Naive B cell (primary cell): ENCODE measurements around the gene ATP6V0D1. TPM values are rescaled to one million over a fixed set of nuclear protein-coding genes. Genes with fewer than 3 reads are reported as not detected.

ENCODE experiments used
- ATAC-seq, 2 donors: fragments of 150-1000 bp; cut with Tn5 transposase; 2 replicates each; pipeline ENCODE4 v1.10.0; 2021; ENCODE audit warnings: low read depth in 2 of 2, mild to moderate bottlenecking in 2 of 2, moderate library complexity in 2 of 2
- DNase-seq: peaks from one replicate; pipeline ENCODE4 v3.0.0; 2022
- H3K27ac Mint-ChIP-seq, 6 donors: one replicate each; pipeline ENCODE4 v1.8.0; 2020 to 2022; ENCODE audit warnings: mild to moderate bottlenecking in 6 of 6, mixed read lengths in 6 of 6, moderate library complexity in 5 of 6, inconsistent platforms in 2 of 6
- H3K27me3 Mint-ChIP-seq, 3 donors: one replicate each; pipeline ENCODE4 v1.8.0; 2021 to 2022; ENCODE audit warnings: mixed read lengths in 3 of 3, mild to moderate bottlenecking in 1 of 3
- H3K36me3 Mint-ChIP-seq, 2 donors: one replicate each; pipeline ENCODE4 v1.8.0; 2020 to 2022; ENCODE audit warnings: mixed read lengths in 2 of 2, inconsistent platforms in 1 of 2, mild to moderate bottlenecking in 1 of 2
- H3K4me1 Mint-ChIP-seq, 3 donors: one replicate each; pipeline ENCODE4 v1.8.0; 2020 to 2022; ENCODE audit warnings: mixed read lengths in 3 of 3, inconsistent platforms in 1 of 3, mild to moderate bottlenecking in 1 of 3, moderate library complexity in 1 of 3
- H3K4me3 Mint-ChIP-seq, 8 donors: one replicate each; pipeline ENCODE4 v1.8.0; 2020 to 2022; ENCODE audit warnings: mild to moderate bottlenecking in 8 of 8, mixed read lengths in 8 of 8, moderate library complexity in 8 of 8, inconsistent platforms in 2 of 8
- H3K9me3 Mint-ChIP-seq, 7 donors: one replicate each; pipeline ENCODE4 v1.8.0; 2020 to 2022; ENCODE audit warnings: mixed read lengths in 7 of 7, mild to moderate bottlenecking in 5 of 7, inconsistent platforms in 2 of 7, moderate library complexity in 1 of 7
- polyA plus RNA-seq, 6 donors: library from polyadenylated mRNA; unstranded; fragments of 300-500 nt; fragmentation: Illumina TruSeq; gene quantifications; one replicate each; pipeline ENCODE4 v1.2.3, GENCODE V29; 2021; ENCODE audit warnings: low read depth in 6 of 6

Gene ATP6V0D1
- polyA plus RNA-seq, 6 donors from 2014 or later: 136 to 255 (median 157) TPM

DNA sequence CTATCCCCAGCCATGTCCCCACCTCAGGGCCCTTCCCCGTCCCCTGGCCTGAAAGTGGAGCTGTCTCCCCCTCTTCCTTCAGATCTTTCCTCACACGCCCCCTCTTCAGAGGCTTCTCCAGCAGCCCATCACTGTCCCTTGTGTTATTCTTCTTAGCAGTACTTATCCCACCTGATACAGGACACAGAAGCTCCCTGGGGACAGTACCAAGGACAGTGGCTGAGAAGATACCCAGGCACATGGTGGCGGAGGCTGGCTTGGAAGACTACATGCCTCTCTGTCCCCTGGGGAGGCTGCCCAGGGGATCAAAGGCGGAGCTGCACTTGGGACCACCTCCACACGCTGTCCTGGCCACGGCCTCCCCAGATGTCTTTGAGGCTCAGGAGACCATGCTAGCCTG lies 26.1 kb downstream of the ATP6V0D1 start:
- Mint-ChIP-seq H3K27ac (peak overlapping the region in 4 of 6 donors; percentile 25 to 75 (median 46)), H3K27me3 (no peaks in the 10 kb centered on the region), H3K4me3 (no peak overlapping the region), H3K4me1 (peaks cover 34 to 54% (median 37%) of the 10 kb centered on the region in 3 donors), H3K9me3 (peaks cover 0 to 2% (median 0%) of the 10 kb centered on the region in 7 donors), H3K36me3 (peaks cover 0 to 15% of the 10 kb centered on the region in 2 donors)
- DNase-seq (no peak), ATAC-seq (no peak)

DNA sequence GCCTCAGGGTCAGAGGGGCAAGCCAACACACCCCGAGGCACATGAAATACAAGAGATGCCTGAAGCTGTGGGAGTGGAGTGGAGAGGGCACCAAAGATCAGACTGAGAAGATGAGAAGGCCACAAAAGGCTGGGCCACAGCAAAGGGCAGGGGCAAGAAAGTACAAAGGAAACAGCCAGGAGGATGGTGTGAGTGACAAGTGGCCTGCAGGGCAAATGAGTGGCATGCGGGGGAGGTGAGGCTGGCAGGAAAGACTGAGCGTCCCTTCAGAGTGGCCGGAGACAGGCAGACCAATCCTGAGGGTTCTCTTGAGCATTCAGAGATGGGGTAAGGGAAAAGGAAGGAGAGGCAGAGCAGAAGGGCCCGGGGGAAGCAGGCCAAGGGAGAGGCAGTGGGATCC lies 26.9 kb downstream of the ATP6V0D1 start:
- H3K27me3 Mint-ChIP-seq: no peaks in the 10 kb centered on the region
- peaks cover 0 to 2% (median 0%) of the 10 kb centered on the region in 7 donors for H3K9me3 Mint-ChIP-seq
- peaks cover 4 to 22% of the 10 kb centered on the region in 2 donors for H3K36me3 Mint-ChIP-seq
- H3K4me1 Mint-ChIP-seq: peaks cover 41 to 57% (median 42%) of the 10 kb centered on the region in 3 donors
- DNase-seq (no peak), ATAC-seq (no peak)
- H3K4me3 Mint-ChIP-seq: no peak overlapping the region
- peak overlapping the region in 4 of 6 donors; percentile 49 to 76 (median 58) for H3K27ac Mint-ChIP-seq

DNA sequence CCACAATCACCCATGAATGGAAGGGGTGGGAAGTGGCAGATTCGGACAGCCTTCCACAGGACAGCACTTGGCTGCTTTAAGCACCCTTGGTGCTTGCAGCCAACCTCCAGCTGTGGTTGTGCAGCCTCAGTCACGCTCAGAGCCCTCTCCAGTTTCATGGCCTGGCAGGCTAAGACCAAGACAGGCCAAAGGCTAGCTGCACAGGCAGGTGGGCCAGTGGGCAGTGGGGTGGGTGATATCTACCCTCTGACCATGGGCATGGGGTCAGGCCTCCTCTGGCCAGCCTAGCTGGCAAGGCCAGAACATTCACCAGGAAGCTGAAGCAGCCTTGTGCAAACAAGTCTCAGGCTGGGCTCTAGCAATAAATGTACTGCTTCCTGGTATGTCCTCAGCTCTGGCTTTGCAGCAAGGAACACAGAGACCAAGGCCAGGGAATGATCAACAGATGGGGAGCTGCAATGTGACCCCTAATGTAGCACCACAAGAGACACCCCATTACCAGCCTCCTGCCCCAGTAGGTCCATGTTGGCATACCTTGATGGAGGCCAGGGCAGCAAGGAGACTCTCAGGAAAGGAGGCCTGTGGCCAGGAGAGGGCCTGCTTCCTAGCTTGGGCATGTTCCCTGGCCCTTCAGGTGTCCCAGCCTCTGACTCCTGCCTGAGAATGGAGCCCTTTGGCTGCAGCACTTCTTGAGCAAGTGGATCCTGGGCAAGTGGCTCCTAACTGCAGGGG lies 29.1 kb downstream of the ATP6V0D1 start:
- Mint-ChIP-seq H3K27ac (no peak overlapping the region), H3K4me3 (no peak overlapping the region), H3K36me3 (peaks cover 4 to 22% of the 10 kb centered on the region in 2 donors), H3K4me1 (peaks cover 34 to 49% (median 35%) of the 10 kb centered on the region in 3 donors), H3K9me3 (peaks cover 0 to 2% (median 0%) of the 10 kb centered on the region in 7 donors), H3K27me3 (no peaks in the 10 kb centered on the region)
- ATAC-seq: no peak
- no peak for DNase-seq

DNA sequence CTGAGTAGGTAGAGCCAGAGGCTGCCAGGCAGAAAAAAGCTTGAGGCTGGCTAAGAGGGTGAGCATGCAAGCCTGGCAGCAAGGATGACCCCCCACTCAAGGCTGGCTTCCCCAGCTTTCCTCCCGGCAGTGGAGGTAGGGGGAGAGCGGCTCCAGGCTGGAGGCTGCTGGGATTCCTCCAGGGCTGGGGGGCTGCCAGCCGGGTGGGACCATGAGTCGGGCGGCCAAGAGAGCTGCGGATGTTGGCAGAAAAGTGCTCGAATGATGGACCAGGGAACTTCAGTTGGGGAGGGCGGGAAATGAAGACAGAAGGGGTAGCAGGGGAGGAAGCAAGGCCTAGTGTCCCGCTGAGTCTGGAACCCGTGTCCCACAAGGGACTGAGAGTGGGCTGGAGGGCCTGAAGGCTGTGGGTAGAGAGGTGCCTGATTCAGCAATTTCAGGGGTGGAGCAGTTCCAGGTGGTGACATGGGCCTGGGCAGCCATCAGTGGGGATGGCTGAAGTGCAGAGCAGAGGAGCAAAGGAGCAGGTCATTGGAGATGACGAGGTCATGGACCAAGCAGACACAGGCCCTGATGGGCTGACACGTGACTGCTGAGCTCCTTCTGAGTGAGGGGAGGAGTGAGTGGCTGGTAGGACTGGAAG lies 29.8 kb downstream of the ATP6V0D1 start:
- H3K9me3 Mint-ChIP-seq: peaks cover 0 to 2% (median 0%) of the 10 kb centered on the region in 7 donors
- ATAC-seq (no peak), DNase-seq (no peak)
- H3K4me1 Mint-ChIP-seq: peaks cover 33 to 49% (median 34%) of the 10 kb centered on the region in 3 donors
- peak overlapping the region in 4 of 6 donors; percentile 5 to 88 (median 65) for H3K27ac Mint-ChIP-seq
- H3K36me3 Mint-ChIP-seq: peaks cover 4 to 22% of the 10 kb centered on the region in 2 donors
- H3K27me3 Mint-ChIP-seq: no peaks in the 10 kb centered on the region
- H3K4me3 Mint-ChIP-seq: no peak overlapping the region

DNA sequence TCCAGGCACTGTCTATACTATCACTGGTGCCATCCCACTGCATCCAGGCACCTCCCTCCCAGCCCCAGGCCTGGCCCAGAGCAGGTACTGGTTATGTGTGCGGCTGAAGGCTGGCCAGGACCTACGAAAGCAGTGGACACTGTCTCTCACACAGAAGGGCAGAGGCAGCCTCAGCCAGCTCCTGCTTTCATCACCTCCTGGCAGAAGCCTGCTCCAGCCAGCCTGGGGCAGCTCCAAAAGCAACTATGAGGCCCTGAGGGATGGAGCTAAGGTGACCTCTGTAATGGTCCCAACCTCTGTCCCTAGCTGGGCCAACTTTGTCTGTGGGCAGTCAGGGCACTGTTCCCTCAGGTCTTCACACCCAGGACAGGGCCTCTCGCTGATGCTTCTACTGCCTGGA lies 31.2 kb downstream of the ATP6V0D1 start:
- Mint-ChIP-seq H3K27me3 (no peaks in the 10 kb centered on the region), H3K27ac (peak overlapping the region in 4 of 6 donors; percentile 11 to 70 (median 61)), H3K4me3 (no peak overlapping the region), H3K36me3 (peaks cover 4 to 28% of the 10 kb centered on the region in 2 donors), H3K4me1 (peaks cover 29 to 46% (median 35%) of the 10 kb centered on the region in 3 donors), H3K9me3 (peaks cover 0 to 2% (median 0%) of the 10 kb centered on the region in 7 donors)
- ATAC-seq: no peak
- DNase-seq: no peak

DNA sequence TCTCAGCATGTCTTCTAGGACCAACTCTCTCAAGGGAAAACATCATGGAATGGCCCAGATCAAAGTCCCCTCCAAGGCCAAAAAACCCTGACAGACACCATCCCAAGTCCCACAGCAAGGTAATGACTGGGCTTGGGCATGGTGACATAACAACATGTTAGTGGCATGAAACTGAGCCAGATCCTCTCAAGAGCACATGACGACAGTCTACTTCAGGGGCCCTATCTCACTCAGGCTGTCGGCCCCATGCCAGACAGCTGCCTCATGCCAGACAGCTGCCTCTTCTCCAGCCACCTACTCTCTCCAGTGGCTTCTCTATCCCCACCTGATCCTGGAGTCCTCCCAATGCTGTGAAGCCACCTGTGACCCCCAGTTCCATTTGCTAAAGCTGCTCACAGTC lies 31.6 kb downstream of the ATP6V0D1 start:
- DNase-seq: no peak
- no peak for ATAC-seq
- H3K9me3 Mint-ChIP-seq: peaks cover 0 to 2% (median 0%) of the 10 kb centered on the region in 7 donors
- H3K4me3 Mint-ChIP-seq: no peak overlapping the region
- H3K27ac Mint-ChIP-seq: peak overlapping the region in 3 of 6 donors; percentile 55 to 70 (median 67)
- peaks cover 25 to 48% (median 36%) of the 10 kb centered on the region in 3 donors for H3K4me1 Mint-ChIP-seq
- no peaks in the 10 kb centered on the region for H3K27me3 Mint-ChIP-seq
- H3K36me3 Mint-ChIP-seq: peaks cover 4 to 32% of the 10 kb centered on the region in 2 donors

DNA sequence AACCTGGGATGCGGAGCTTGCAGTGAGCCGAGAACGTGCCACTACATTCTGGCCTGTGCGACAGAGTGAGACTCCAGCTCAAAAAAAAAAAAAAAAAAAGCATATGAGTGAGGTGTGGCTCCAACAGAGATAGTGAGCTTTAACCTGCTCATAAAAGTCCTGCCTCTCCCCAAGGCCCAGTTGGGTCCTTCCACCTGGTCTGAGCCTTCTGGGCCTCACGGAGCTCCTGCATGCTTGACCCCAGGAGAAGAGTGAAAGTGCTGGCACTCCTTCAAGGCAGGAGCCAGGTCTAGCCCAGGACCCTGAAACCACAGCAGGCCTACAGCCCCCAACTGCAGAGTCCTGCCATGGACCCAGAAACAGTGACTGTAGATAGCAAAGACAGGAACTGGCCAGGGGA lies 32.4 kb downstream of the ATP6V0D1 start:
- no peak overlapping the region for H3K4me3 Mint-ChIP-seq
- no peak for ATAC-seq
- peaks cover 0 to 2% (median 0%) of the 10 kb centered on the region in 7 donors for H3K9me3 Mint-ChIP-seq
- H3K4me1 Mint-ChIP-seq: peaks cover 21 to 42% (median 33%) of the 10 kb centered on the region in 3 donors
- H3K27me3 Mint-ChIP-seq: no peaks in the 10 kb centered on the region
- DNase-seq: no peak
- H3K36me3 Mint-ChIP-seq: peaks cover 4 to 35% of the 10 kb centered on the region in 2 donors
- H3K27ac Mint-ChIP-seq: no peak overlapping the region

DNA sequence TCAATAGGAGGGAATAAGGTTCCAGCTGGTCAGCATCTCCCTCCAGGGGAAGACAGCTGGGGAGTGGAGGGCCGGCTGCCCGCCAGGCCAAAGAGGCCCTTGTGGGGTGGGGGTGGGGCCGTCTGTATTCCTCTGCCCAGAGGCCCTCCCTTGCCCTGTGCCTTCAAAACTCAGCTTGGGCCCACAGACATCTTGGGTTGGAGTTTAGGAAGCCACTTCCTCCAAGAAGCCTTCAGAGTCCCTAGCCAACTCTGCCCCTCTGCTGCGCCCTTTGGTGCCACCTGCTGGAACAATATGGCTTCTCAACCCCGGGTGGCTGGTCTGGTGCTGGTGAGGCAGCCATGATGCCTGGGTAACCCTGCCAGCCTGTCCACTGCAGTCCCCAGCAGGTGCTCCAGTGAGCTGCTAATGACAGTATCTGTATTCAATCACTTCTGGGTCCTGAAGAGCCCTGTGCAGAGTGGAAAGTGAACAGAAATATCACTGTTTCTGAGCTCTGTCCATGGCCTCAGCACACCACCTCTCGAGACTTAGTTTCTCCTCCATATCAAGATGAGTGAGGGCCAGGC lies 33.4 kb downstream of the ATP6V0D1 start:
- ATAC-seq (peak; percentile 55 to 71), DNase-seq (peak; percentile 30)
- Mint-ChIP-seq H3K36me3 (peaks cover 4 to 40% of the 10 kb centered on the region in 2 donors), H3K4me1 (peaks cover 21 to 39% (median 33%) of the 10 kb centered on the region in 3 donors), H3K27ac (peak overlapping the region in 3 of 6 donors; percentile 47 to 78 (median 67)), H3K4me3 (no peak overlapping the region), H3K27me3 (no peaks in the 10 kb centered on the region), H3K9me3 (peaks cover 0 to 2% (median 0%) of the 10 kb centered on the region in 7 donors)

DNA sequence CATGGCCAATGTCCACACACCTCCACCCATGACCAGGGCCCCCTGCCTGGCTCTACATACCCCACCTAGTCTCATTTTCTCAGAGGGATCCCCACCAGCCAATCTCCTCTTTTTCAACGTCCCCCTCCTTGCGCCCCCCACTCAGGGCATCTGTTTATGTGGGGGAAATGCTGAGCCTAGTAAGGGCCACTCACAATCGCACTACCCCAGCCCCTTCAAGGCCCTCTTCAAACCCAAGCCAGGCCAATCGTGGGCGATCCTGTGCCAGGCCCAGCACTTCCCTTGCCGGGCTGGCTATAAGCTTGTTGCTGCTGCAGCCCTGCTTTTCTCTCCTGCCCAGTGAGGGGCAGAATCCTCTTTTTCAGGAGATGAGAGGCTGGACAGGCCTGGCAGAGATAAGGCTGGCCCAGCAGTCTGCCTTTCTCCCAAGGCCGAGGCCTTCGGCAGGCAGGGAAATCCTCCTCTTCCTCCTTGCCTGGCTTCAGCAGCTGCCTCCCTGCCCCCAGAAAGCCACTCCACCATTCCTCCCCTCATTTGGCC lies 33.9 kb downstream of the ATP6V0D1 start:
- peaks cover 4 to 42% of the 10 kb centered on the region in 2 donors for H3K36me3 Mint-ChIP-seq
- peaks cover 0 to 2% (median 0%) of the 10 kb centered on the region in 7 donors for H3K9me3 Mint-ChIP-seq
- DNase-seq (no peak), ATAC-seq (no peak)
- H3K4me3 Mint-ChIP-seq: peak overlapping the region in 1 of 8 donors; percentile 55
- H3K27me3 Mint-ChIP-seq: no peaks in the 10 kb centered on the region
- peak overlapping the region in 2 of 6 donors; percentile 47 to 78 for H3K27ac Mint-ChIP-seq
- peaks cover 21 to 37% (median 33%) of the 10 kb centered on the region in 3 donors for H3K4me1 Mint-ChIP-seq

DNA sequence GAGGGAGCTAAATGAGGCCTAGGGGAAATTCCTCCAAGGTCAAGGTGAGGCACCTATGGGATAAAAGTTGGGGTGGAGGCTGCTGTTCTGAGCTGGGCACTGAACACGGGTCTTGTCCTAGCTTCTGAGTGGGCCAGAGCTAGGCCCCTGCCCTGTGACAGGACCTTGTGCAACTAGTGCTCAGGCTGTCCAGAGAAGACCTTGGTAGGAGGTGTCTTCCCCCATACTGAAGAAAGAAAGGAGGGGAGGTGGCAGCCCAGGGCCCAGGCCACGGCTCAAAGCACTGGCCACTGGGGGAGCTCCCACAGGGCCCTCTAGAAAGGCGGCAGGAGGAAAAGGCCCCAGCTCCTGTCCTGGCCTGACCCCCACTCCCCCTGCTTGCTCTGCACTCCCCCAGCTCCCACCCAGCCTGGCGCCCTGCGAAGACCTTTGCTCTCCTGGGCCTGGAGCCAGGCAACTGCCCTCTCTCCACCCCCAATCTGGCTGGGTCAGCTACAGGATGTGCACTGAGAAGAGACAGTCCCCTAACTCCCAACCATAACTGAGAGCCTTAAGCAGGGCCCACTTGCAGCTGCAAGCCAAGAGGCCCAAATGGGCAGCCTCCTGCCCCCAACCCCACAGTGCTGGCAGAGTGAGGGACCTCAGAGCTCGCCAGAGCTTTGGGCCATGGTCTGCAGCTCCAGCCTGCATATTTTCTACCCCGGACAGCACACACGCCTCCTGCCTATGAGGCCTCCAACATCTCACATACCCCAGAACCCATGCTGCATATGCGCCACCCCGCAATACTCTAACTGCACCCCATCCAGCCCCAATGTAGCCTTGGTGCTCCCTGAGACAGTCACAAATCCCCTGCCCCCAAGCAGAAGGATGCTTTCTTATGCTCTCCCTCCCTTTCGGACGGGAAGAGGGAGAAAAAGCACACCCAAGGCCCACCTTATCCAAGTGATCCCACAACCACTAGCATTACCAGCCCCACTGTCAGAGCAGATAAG lies 34.7 kb downstream of the ATP6V0D1 start:
- H3K4me3 Mint-ChIP-seq: peak overlapping the region in 1 of 8 donors; percentile 55
- no peaks in the 10 kb centered on the region for H3K27me3 Mint-ChIP-seq
- peaks cover 4 to 44% of the 10 kb centered on the region in 2 donors for H3K36me3 Mint-ChIP-seq
- H3K9me3 Mint-ChIP-seq: peaks cover 0 to 2% (median 0%) of the 10 kb centered on the region in 7 donors
- ATAC-seq (no peak), DNase-seq (no peak)
- H3K4me1 Mint-ChIP-seq: peaks cover 21 to 37% (median 34%) of the 10 kb centered on the region in 3 donors
- H3K27ac Mint-ChIP-seq: peak overlapping the region in 5 of 6 donors; percentile 4 to 72 (median 56)

DNA sequence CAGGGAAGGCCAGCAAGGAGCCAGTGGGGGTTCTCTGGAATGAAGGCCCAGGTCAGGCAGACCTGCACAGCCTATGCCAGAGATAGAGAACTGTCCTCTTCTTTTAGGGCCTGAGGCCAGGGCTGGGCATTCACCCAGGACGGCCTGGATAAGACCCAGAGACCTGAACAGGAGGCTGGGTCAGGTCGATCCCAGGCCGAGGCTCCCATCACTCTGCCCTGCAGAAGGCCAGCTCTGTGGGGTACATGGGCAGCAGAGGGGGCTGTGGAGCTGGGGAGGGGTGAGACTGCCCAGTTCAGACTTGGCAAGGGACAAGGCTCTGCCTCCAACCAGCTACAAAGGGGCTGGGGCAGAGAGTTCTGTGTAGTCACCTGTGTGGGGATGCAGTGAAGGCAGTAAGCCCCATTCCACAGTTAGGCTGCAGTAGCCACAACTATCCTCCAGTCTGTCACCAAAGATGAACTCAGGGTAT lies 35.5 kb downstream of the ATP6V0D1 start:
- peaks cover 0 to under 1% (median 0%) of the 10 kb centered on the region in 7 donors for H3K9me3 Mint-ChIP-seq
- H3K27me3 Mint-ChIP-seq: no peaks in the 10 kb centered on the region
- H3K36me3 Mint-ChIP-seq: peaks cover 4 to 36% of the 10 kb centered on the region in 2 donors
- H3K4me3 Mint-ChIP-seq: peak overlapping the region in 1 of 8 donors; percentile 15
- no peak for DNase-seq
- no peak for ATAC-seq
- H3K4me1 Mint-ChIP-seq: peaks cover 17 to 36% (median 27%) of the 10 kb centered on the region in 3 donors
- H3K27ac Mint-ChIP-seq: peak overlapping the region in 2 of 6 donors; percentile 55 to 56

DNA sequence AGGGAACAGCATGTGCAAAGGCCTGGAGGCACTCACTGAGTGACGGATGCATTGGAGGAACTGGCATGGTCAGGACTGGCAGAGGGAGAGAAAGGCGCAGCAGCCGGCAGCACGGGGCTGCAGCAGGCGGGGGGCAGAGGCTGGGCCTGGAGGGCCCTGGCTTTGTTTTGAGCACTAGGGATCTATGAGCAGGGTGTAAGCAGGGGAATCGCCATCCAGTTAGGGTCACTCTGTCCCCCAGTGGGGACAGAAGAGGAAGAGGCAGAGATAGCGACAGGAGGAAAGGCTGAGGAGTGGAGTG lies 35.9 kb downstream of the ATP6V0D1 start:
- Mint-ChIP-seq H3K27ac (peak overlapping the region in 2 of 6 donors; percentile 14 to 55), H3K27me3 (no peaks in the 10 kb centered on the region), H3K4me1 (peaks cover 16 to 32% (median 23%) of the 10 kb centered on the region in 3 donors), H3K4me3 (peak overlapping the region in 1 of 8 donors; percentile 66), H3K36me3 (peaks cover 4 to 33% of the 10 kb centered on the region in 2 donors), H3K9me3 (no peaks in the 10 kb centered on the region)
- ATAC-seq: no peak
- no peak for DNase-seq
